NCI-H2107 treated with DMSO at 0.1 percent for 48 hours (cell line): ENCODE results near the gene CMTM2.
A peak's percentile ranks its signal among the peaks of the same experiment; 100 is the strongest.

Experiments used
- DNase-seq: peaks from one replicate; lab custom pipeline; 2025; ENCODE audit not compliant: unreplicated experiment; lab: John Stamatoyannopoulos, UW

CMTM2 gene

GRCh38 chr16:66578651-66579531 lies at the start of gene CMTM2:
Gene CMTM2 (plus strand): TSS chr16:66579463. CDS start chr16:66579608, 145 bp downstream.
- DNase-seq: no peak

- no peak for DNase-seq
Measured at GRCh38 chr16:66529475-66529874, 49.8 kb upstream of the CMTM2 start.

GRCh38 chr16:66534376-66534799 lies 44.9 kb upstream of the CMTM2 start:
- DNase-seq: no peak

- DNase-seq: no peak
Measured at GRCh38 chr16:66536525-66536924, 42.7 kb upstream of the CMTM2 start.

GRCh38 chr16:66537236-66537635 lies 42.0 kb upstream of the CMTM2 start:
- no peak for DNase-seq

GRCh38 chr16:66538910-66539309 lies 40.4 kb upstream of the CMTM2 start:
- no peak for DNase-seq

GRCh38 chr16:66539623-66540469 lies 39.4 kb upstream of the CMTM2 start:
- DNase-seq: peak; percentile 73

- DNase-seq: no peak
Measured at GRCh38 chr16:66541388-66542355, 37.6 kb upstream of the CMTM2 start.

GRCh38 chr16:66542396-66542795 lies 36.9 kb upstream of the CMTM2 start:
- DNase-seq: no peak

- no peak for DNase-seq
Measured at GRCh38 chr16:66543541-66543940, 35.7 kb upstream of the CMTM2 start.

GRCh38 chr16:66544016-66544757 lies 35.1 kb upstream of the CMTM2 start:
- no peak for DNase-seq

- DNase-seq: peak; percentile 26
Measured at GRCh38 chr16:66547101-66547989, 31.9 kb upstream of the CMTM2 start.

GRCh38 chr16:66548068-66548467 lies 31.2 kb upstream of the CMTM2 start:
- no peak for DNase-seq

- no peak for DNase-seq
Measured at GRCh38 chr16:66548868-66549267, 30.4 kb upstream of the CMTM2 start.

GRCh38 chr16:66549284-66550131 lies 29.8 kb upstream of the CMTM2 start, which contains the start of gene TK2:
Gene TK2 (minus strand): TSS chr16:66550122. CDS start chr16:66550061, 61 bp downstream.
- no peak for DNase-seq

- DNase-seq: peak; percentile 12
Measured at GRCh38 chr16:66551348-66551759, 27.9 kb upstream of the CMTM2 start.

GRCh38 chr16:66551788-66552285 lies 27.4 kb upstream of the CMTM2 start:
- DNase-seq: no peak
